SK-N-SH treated with all-trans-retinoic acid at 6 μM for 48 hours (cell line): ENCODE data around the gene DDOST.

Source experiments
- ATAC-seq: fragments of 200-7000 bp; cut with Tn5 transposase; 3 replicates; pipeline ENCODE4 v1.9.1; 2020; ENCODE audit warnings: mild to moderate bottlenecking, moderate library complexity
- ARNTL ChIP-seq: fragments of 450-650 bp; formaldehyde crosslinking; IDR thresholded peaks from 2 replicates; pipeline ENCODE4 v1.5.0; 2020; ENCODE audit warnings: low read depth, mild to moderate bottlenecking, moderate library complexity, borderline replicate concordance
- BACH2 ChIP-seq: fragments of 250-450 bp; sonication (Bioruptor Pico); IDR thresholded peaks from 2 replicates; pipeline ENCODE4 v1.9.0; 2021; ENCODE audit warnings: mild to moderate bottlenecking, borderline replicate concordance
- CREB5 ChIP-seq: fragments of 250-450 bp; sonication (Bioruptor Pico); IDR thresholded peaks from 2 replicates; pipeline ENCODE4 v1.5.1; 2020; ENCODE audit warnings: low read depth, mild to moderate bottlenecking, moderate library complexity
- CSDC2 ChIP-seq: fragments of 250-450 bp; sonication (Bioruptor Pico); IDR thresholded peaks from 2 replicates; pipeline ENCODE4 v1.5.0; 2020; ENCODE audit warnings: mild to moderate bottlenecking, moderate library complexity
- CSRNP3 ChIP-seq: fragments of 250-450 bp; sonication (Bioruptor Pico); IDR thresholded peaks from 2 replicates; pipeline ENCODE4 v1.5.1; 2021; ENCODE audit warnings: mild to moderate bottlenecking, moderate library complexity
- ESRRG ChIP-seq: fragments of 250-450 bp; sonication (Bioruptor Pico); IDR thresholded peaks from 2 replicates; pipeline ENCODE4 v1.6.1; 2021; ENCODE audit warnings: mild to moderate bottlenecking
- GLIS3 ChIP-seq: fragments of 250-450 bp; sonication (Bioruptor Pico); IDR thresholded peaks from 2 replicates; pipeline ENCODE4 v1.5.0; 2020; ENCODE audit warnings: mild to moderate bottlenecking, moderate library complexity
- ISL1 ChIP-seq: fragments of 250-450 bp; sonication (Bioruptor Pico); IDR thresholded peaks from 2 replicates; pipeline ENCODE4 v2.1.2; 2022; ENCODE audit warnings: mild to moderate bottlenecking, moderate library complexity
- OSR1 ChIP-seq: fragments of 250-450 bp; sonication (Bioruptor Pico); IDR thresholded peaks from 2 replicates; pipeline ENCODE4 v1.8.0; 2022; ENCODE audit warnings: moderate library complexity, mild to moderate bottlenecking, inconsistent platforms
- PATZ1 ChIP-seq: fragments of 250-450 bp; sonication (Bioruptor Pico); IDR thresholded peaks from 2 replicates; pipeline ENCODE4 v1.8.0; 2020; ENCODE audit warnings: mild to moderate bottlenecking, moderate library complexity, borderline replicate concordance
- PPARA ChIP-seq: fragments of 250-450 bp; sonication (Bioruptor Pico); IDR thresholded peaks from 2 replicates; pipeline ENCODE4 v1.5.0; 2020; ENCODE audit warnings: mild to moderate bottlenecking, borderline replicate concordance
- RARB ChIP-seq: fragments of 250-450 bp; sonication (Bioruptor Pico); IDR thresholded peaks from 2 replicates; pipeline ENCODE4 v1.8.0; 2021; ENCODE audit warnings: mild to moderate bottlenecking, moderate library complexity
- TCF4 ChIP-seq: fragments of 250-450 bp; sonication (Bioruptor Pico); IDR thresholded peaks from 2 replicates; pipeline ENCODE4 v1.8.0; 2021; ENCODE audit warnings: mild to moderate bottlenecking, moderate library complexity, borderline replicate concordance
- TOX ChIP-seq: fragments of 250-450 bp; sonication (Bioruptor Pico); IDR thresholded peaks from 2 replicates; pipeline ENCODE4 v1.8.0; 2021; ENCODE audit warnings: mild to moderate bottlenecking, moderate library complexity, borderline replicate concordance
- TSHZ2 ChIP-seq: fragments of 250-450 bp; sonication (Bioruptor Pico); IDR thresholded peaks from 2 replicates; pipeline ENCODE4 v1.5.0; 2020; ENCODE audit warnings: mild to moderate bottlenecking, moderate library complexity
- ZC3H10 ChIP-seq: fragments of 250-450 bp; sonication (Bioruptor Pico); IDR thresholded peaks from 2 replicates; pipeline ENCODE4 v1.5.1; 2021; ENCODE audit warnings: mild to moderate bottlenecking, moderate library complexity
- ZFP3 ChIP-seq: fragments of 250-450 bp; sonication (Bioruptor Pico); IDR thresholded peaks from 2 replicates; pipeline ENCODE4 v1.5.0; 2020; ENCODE audit warnings: mild to moderate bottlenecking, moderate library complexity
- ZFP30 ChIP-seq: fragments of 450-650 bp; formaldehyde crosslinking; IDR thresholded peaks from 2 replicates; pipeline ENCODE4 v1.5.0; 2022; ENCODE audit warnings: mild to moderate bottlenecking, moderate library complexity
- ZNF565 ChIP-seq: fragments of 450-650 bp; formaldehyde crosslinking; conservative IDR thresholded peaks from 2 replicates; pipeline ENCODE4 v1.5.0; 2020; ENCODE audit warnings: low read depth, mild to moderate bottlenecking, moderate library complexity
- ZNF70 ChIP-seq: fragments of 450-650 bp; formaldehyde crosslinking; IDR thresholded peaks from 2 replicates; pipeline ENCODE4 v1.5.0; 2020; ENCODE audit warnings: mild to moderate bottlenecking, moderate library complexity
- ZNF8 ChIP-seq: fragments of 450-650 bp; formaldehyde crosslinking; IDR thresholded peaks from 2 replicates; pipeline ENCODE4 v1.5.0; 2020; ENCODE audit warnings: mild to moderate bottlenecking, moderate library complexity

Gene DDOST

GRCh38 chr1:20672265-20672632 is 11.1 kb upstream of the DDOST start:
- no peak for TF ChIP-seq TCF4 (CRISPR knock-in tag)
- no peak for TF ChIP-seq ZNF70
- TF ChIP-seq, all 23 proteins: peak for 0
- no peak for ATAC-seq

- no peak for TF ChIP-seq TOX
- no peak for TF ChIP-seq TSHZ2 (CRISPR knock-in tag)
- no peak for TF ChIP-seq TCF4 (CRISPR knock-in tag)
- no peak for TF ChIP-seq BACH2 (CRISPR knock-in tag)
- no peak for TF ChIP-seq PATZ1 (CRISPR knock-in tag)
- no peak for TF ChIP-seq ESRRG (CRISPR knock-in tag)
- no peak for TF ChIP-seq ZC3H10 (CRISPR knock-in tag)
- TF ChIP-seq ISL1 (CRISPR knock-in tag), result no peak
- ATAC-seq, result no peak
Measured at GRCh38 chr1:20670936-20671335, 9.8 kb upstream of the DDOST start.

GRCh38 chr1:20668581-20668980 is 7.4 kb upstream of the DDOST start:
- ATAC-seq, result no peak
- TF ChIP-seq ZFP3 (CRISPR knock-in tag) (no peak), RARB (CRISPR knock-in tag) (no peak), ZNF8 (CRISPR knock-in tag) (no peak)

GRCh38 chr1:20666804-20667203 is 5.6 kb upstream of the DDOST start:
- TF ChIP-seq ZC3H10 (CRISPR knock-in tag) (no peak), TOX (no peak), ZFP3 (CRISPR knock-in tag) (no peak), CSDC2 (CRISPR knock-in tag) (no peak), TCF4 (CRISPR knock-in tag) (no peak), ZFP30 (CRISPR knock-in tag) (no peak), CREB5 (CRISPR knock-in tag) (no peak), ESRRG (CRISPR knock-in tag) (no peak), OSR1 (CRISPR knock-in tag) (no peak), ISL1 (CRISPR knock-in tag) (no peak), GLIS3 (CRISPR knock-in tag) (no peak), ARNTL (CRISPR knock-in tag) (no peak), ZNF8 (CRISPR knock-in tag) (no peak), CSRNP3 (no peak), PPARA (CRISPR knock-in tag) (no peak), PATZ1 (CRISPR knock-in tag) (no peak), TSHZ2 (CRISPR knock-in tag) (no peak), ZNF565 (CRISPR knock-in tag) (no peak)
- peak; percentile 54 for ATAC-seq
